SK-N-SH (cell line): ENCODE data around the gene PAM. TPM values are rescaled to one million over a fixed set of nuclear protein-coding genes. Genes with fewer than 3 reads are reported as not detected.

Source experiments
- CTCF ChIA-PET: fragments of 300-600, 350-600 bp; formaldehyde crosslinking; extraction: SDS; loops from one replicate; lab custom pipeline; 2021; lab: Yijun Ruan, JAX
- POLR2A ChIA-PET: fragments of 350-600 bp; sonication (Branson Sonifier 250); formaldehyde crosslinking; extraction: SDS; loops from one replicate; lab custom pipeline; 2020; ENCODE audit warnings: antibody characterized with exemption, inconsistent platforms; lab: Yijun Ruan, JAX
- DNase-seq: peaks from one replicate; pipeline ENCODE4 v3.0.0; 2012
- H2AFZ ChIP-seq: fragments of 200-600 bp; sonication (generic); 2 replicates; pipeline ENCODE4 v1.8.1; 2016; ENCODE audit warnings: antibody characterized with exemption, mild to moderate bottlenecking, low read depth
- H3F3A ChIP-seq: fragments of 200-600 bp; sonication (generic); replicated peaks from 2 replicates; pipeline ENCODE3; 2016; ENCODE audit warnings: antibody characterized with exemption, mild to moderate bottlenecking; ENCODE audit not compliant: insufficient read depth
- H3K27ac ChIP-seq, 2 experiments: fragments of 200-500 bp in 1 of 2; fragments of 200-600 bp in 1 of 2; sonication (Bioruptor generic) in 1 of 2; sonication (generic), shearing (Covaris generic) in 1 of 2; 2 replicates each; pipeline versions ENCODE4 v1.5.1 to v1.6.1; 2014 to 2016; ENCODE audit warnings: low read depth in 2 of 2, inconsistent platforms in 1 of 2, low read length in 1 of 2, mild to moderate bottlenecking in 1 of 2, mixed read lengths in 1 of 2
- H3K27me3 ChIP-seq: fragments of 200-600 bp; sonication (generic), shearing (Covaris generic); 2 replicates; pipeline ENCODE4 v1.6.1; 2016; ENCODE audit warnings: mixed run types; ENCODE audit not compliant: insufficient read depth
- H3K36me3 ChIP-seq, 2 experiments: fragments of 200-500 bp in 1 of 2; fragments of 200-600 bp in 1 of 2; sonication (Bioruptor generic) in 1 of 2; sonication (generic) in 1 of 2; replicated peaks in 1 of 2; 2 replicates each; pipeline versions ENCODE3 to v1.5.1; 2014 to 2016; ENCODE audit warnings: low read length in 1 of 2, mild to moderate bottlenecking in 1 of 2; ENCODE audit not compliant: insufficient read depth in 2 of 2, control insufficient read depth in 1 of 2
- H3K4me1 ChIP-seq, 2 experiments: fragments of 200-500 bp in 1 of 2; fragments of 200-600 bp in 1 of 2; sonication (Bioruptor generic) in 1 of 2; sonication (generic), shearing (Covaris generic) in 1 of 2; 2 replicates each; pipeline versions ENCODE4 v1.5.1 to v1.6.1; 2014 to 2016; ENCODE audit warnings: low read depth in 1 of 2, low read length in 1 of 2, mixed run types in 1 of 2; ENCODE audit not compliant: insufficient read depth in 2 of 2, control insufficient read depth in 1 of 2
- H3K4me2 ChIP-seq: fragments of 200-600 bp; sonication (generic), shearing (Covaris generic); 2 replicates; pipeline ENCODE4 v1.6.1; 2017; ENCODE audit warnings: mixed run types
- H3K4me3 ChIP-seq, 2 experiments: fragments of 200-500 bp in 1 of 2; fragments of 200-600 bp in 1 of 2; sonication (Bioruptor generic) in 1 of 2; sonication (generic), shearing (Covaris generic) in 1 of 2; 2 replicates each; pipeline versions ENCODE4 v1.5.1 to v1.8.1; 2014 to 2016; ENCODE audit warnings: low read depth in 2 of 2, inconsistent platforms in 1 of 2, low read length in 1 of 2, mild to moderate bottlenecking in 1 of 2, mixed read lengths in 1 of 2, moderate library complexity in 1 of 2
- H3K79me2 ChIP-seq: fragments of 200-600 bp; sonication (generic); 2 replicates; pipeline ENCODE4 v1.8.1; 2017; ENCODE audit warnings: mild to moderate bottlenecking; ENCODE audit not compliant: insufficient read depth
- H3K9ac ChIP-seq: fragments of 200-600 bp; sonication (generic); 2 replicates; pipeline ENCODE4 v1.6.1; 2017; ENCODE audit warnings: mixed run types
- H3K9me2 ChIP-seq: fragments of 200-600 bp; sonication (generic); 2 replicates; pipeline ENCODE4 v1.6.1; 2017; ENCODE audit warnings: mixed run types
- H3K9me3 ChIP-seq: fragments of 200-600 bp; sonication (generic); 2 replicates; pipeline ENCODE4 v1.6.1; 2017; ENCODE audit warnings: mixed run types, mild to moderate bottlenecking, moderate library complexity
- H4K20me1 ChIP-seq: fragments of 200-600 bp; sonication (generic); 2 replicates; pipeline ENCODE4 v1.6.1; 2017; ENCODE audit warnings: mild to moderate bottlenecking, mixed run types; ENCODE audit not compliant: insufficient read depth
- CHD2 ChIP-seq: fragments of 150-350 bp; IDR thresholded peaks from 2 replicates; pipeline ENCODE4 v1.6.1; 2018; ENCODE audit warnings: low read length; ENCODE audit not compliant: partially characterized antibody
- EP300 ChIP-seq, 2 experiments: IDR thresholded peaks; 2 replicates each; pipeline versions ENCODE4 v1.4.0 to v1.6.1; 2012; ENCODE audit warnings: borderline replicate concordance in 1 of 2, low read depth in 1 of 2, low read length in 1 of 2
- EZH2phosphoT487 ChIP-seq: fragments of 200-600 bp; sonication (generic); IDR thresholded peaks from 2 replicates; pipeline ENCODE4 v1.6.1; 2017; ENCODE audit warnings: low read depth, mixed run types, mild to moderate bottlenecking, antibody characterized with exemption, moderate library complexity, borderline replicate concordance
- FOSL2 ChIP-seq: IDR thresholded peaks from 2 replicates; pipeline ENCODE4 v1.4.0; 2012; ENCODE audit warnings: low read depth, mild to moderate bottlenecking, moderate library complexity, borderline replicate concordance
- FOXJ3 ChIP-seq: sonication (generic); formaldehyde crosslinking; IDR thresholded peaks from 2 replicates; pipeline ENCODE4 v1.5.1; 2020; ENCODE audit warnings: mild to moderate bottlenecking, missing genetic modification reagents
- GATA2 ChIP-seq: sonication (generic); formaldehyde crosslinking; IDR thresholded peaks from 2 replicates; pipeline ENCODE4 v1.5.0; 2020; ENCODE audit warnings: mild to moderate bottlenecking, missing genetic modification reagents
- JUND ChIP-seq: IDR thresholded peaks from 2 replicates; pipeline ENCODE4 v1.4.0; 2012
- MEF2A ChIP-seq: IDR thresholded peaks from 2 replicates; pipeline ENCODE4 v1.4.0; 2012; ENCODE audit warnings: low read depth, borderline replicate concordance
- NFIC ChIP-seq: IDR thresholded peaks from 2 replicates; pipeline ENCODE4 v1.4.0; 2012; ENCODE audit warnings: borderline replicate concordance
- NRF1 ChIP-seq: IDR thresholded peaks from 2 replicates; pipeline ENCODE4 v1.6.1; 2012; ENCODE audit warnings: low read depth, mild to moderate bottlenecking, low read length
- POLR2AphosphoS5 ChIP-seq: IDR thresholded peaks from 2 replicates; pipeline ENCODE4 v1.6.1; 2012; ENCODE audit warnings: low read depth, low read length
- RAD21 ChIP-seq: IDR thresholded peaks from 2 replicates; pipeline ENCODE4 v1.6.1; 2012; ENCODE audit warnings: mild to moderate bottlenecking, low read length
- RCOR1 ChIP-seq: fragments of 150-350 bp; IDR thresholded peaks from 2 replicates; pipeline ENCODE4 v1.6.1; 2017; ENCODE audit warnings: antibody characterized with exemption, low read length
- RXRA ChIP-seq: IDR thresholded peaks from 2 replicates; pipeline ENCODE4 v1.4.0; 2012; ENCODE audit warnings: low read depth, mild to moderate bottlenecking, borderline replicate concordance
- SIN3A ChIP-seq: IDR thresholded peaks from 2 replicates; pipeline ENCODE4 v1.6.1; 2012; ENCODE audit warnings: low read depth, mild to moderate bottlenecking, low read length, moderate library complexity, borderline replicate concordance
- TAF1 ChIP-seq: IDR thresholded peaks from 2 replicates; pipeline ENCODE4 v1.6.1; 2012; ENCODE audit warnings: low read depth, mild to moderate bottlenecking, low read length, moderate library complexity, borderline replicate concordance
- TCF12 ChIP-seq: IDR thresholded peaks from 2 replicates; pipeline ENCODE4 v1.4.0; 2012
- TEAD4 ChIP-seq: IDR thresholded peaks from 2 replicates; pipeline ENCODE4 v1.4.0; 2012; ENCODE audit warnings: mild to moderate bottlenecking, borderline replicate concordance; ENCODE audit not compliant: insufficient read depth
- USF1 ChIP-seq: IDR thresholded peaks from 2 replicates; pipeline ENCODE4 v1.4.0; 2012; ENCODE audit warnings: low read depth, borderline replicate concordance
- WGBS: methylation state at CpG from one replicate; pipeline ENCODE4 v1.1.6; 2017; ENCODE audit warnings: low lambda C conversion rate; 5-methylcytosine and 5-hydroxymethylcytosine counted together
- polyA plus RNA-seq, 3 experiments: library from polyadenylated mRNA; depleted of rRNA; stranded (reverse); fragments of >200 nt; gene quantifications; 2 replicates each; pipeline ENCODE4 v1.2.3, GENCODE V29; 2012
- TF ChIP-seq, protein P1 (sequence below): fragments of 150-350 bp; IDR thresholded peaks from 2 replicates; pipeline ENCODE4 v1.6.1; 2017; ENCODE audit warnings: antibody characterized with exemption, low read length, low read depth, borderline replicate concordance
- TF ChIP-seq, protein P2 (sequence below): IDR thresholded peaks from 2 replicates; pipeline ENCODE4; 2012
- TF ChIP-seq, protein P3 (sequence below): IDR thresholded peaks from 2 replicates; pipeline ENCODE4 v1.4.0; 2012; ENCODE audit warnings: low read depth, borderline replicate concordance

The PAM gene
- polyA plus RNA-seq, 1 of the 3 experiments (the other 2 are of a cell fraction): 507 TPM

DNA sequence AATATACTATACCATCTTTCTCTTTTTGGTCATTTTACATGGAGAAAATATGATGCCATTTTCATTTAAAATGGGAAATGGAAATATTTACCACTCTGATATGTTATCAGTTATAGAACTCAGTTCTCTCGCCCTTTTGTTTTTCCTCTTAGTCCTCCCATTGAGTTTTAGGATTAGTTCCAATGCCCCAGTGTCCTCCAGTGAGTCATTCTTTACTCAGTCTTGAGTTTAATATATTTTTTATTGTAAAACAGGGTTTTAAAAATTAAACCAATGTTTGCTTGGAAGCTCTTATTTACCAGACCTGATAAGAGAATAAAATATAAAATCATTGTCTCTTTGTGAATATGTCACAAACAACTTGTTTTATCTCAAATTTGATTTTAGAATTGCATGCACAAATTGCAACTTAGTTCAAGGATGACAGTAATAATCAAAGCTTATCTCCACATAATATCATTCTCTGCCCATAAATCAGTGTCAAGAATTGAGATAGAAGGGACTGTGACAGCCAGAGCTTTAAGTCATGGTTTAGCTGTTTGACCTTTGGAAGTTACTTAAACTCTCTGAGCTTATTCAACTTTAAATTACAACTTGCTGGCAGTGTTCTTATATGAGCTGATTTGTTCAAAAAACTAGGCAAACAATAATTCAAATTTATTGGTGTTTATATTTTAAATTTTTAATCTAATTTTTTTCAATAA is 166.4 kb downstream of the PAM start (continued):
- TF ChIP-seq TCF12: peak; percentile 17; the same call in 1 of the 2 replicates
- TF ChIP-seq, protein P1, sequence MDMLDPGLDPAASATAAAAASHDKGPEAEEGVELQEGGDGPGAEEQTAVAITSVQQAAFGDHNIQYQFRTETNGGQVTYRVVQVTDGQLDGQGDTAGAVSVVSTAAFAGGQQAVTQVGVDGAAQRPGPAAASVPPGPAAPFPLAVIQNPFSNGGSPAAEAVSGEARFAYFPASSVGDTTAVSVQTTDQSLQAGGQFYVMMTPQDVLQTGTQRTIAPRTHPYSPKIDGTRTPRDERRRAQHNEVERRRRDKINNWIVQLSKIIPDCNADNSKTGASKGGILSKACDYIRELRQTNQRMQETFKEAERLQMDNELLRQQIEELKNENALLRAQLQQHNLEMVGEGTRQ: no peak
- TF ChIP-seq, protein P2, sequence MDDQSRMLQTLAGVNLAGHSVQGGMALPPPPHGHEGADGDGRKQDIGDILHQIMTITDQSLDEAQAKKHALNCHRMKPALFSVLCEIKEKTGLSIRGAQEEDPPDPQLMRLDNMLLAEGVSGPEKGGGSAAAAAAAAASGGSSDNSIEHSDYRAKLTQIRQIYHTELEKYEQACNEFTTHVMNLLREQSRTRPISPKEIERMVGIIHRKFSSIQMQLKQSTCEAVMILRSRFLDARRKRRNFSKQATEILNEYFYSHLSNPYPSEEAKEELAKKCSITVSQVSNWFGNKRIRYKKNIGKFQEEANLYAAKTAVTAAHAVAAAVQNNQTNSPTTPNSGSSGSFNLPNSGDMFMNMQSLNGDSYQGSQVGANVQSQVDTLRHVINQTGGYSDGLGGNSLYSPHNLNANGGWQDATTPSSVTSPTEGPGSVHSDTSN: peak; percentile 79
- TF ChIP-seq MEF2A: no peak
- no peak for TF ChIP-seq EP300 (IDR thresholded peaks at IDR 0.05; ENCODE audit: borderline replicate concordance in 1 of 2, low read depth in 1 of 2, low read length in 1 of 2)
- TF ChIP-seq EZH2phosphoT487: no peak
- TF ChIP-seq TAF1: no peak
- no peak for TF ChIP-seq USF1
- peak; percentile 25; the same call in 1 of the 2 replicates for TF ChIP-seq JUND
- no peak for TF ChIP-seq RAD21
- TF ChIP-seq SIN3A: no peak
- TF ChIP-seq FOSL2: peak; percentile 36; the same call in 1 of the 2 replicates
- no peak for TF ChIP-seq CHD2
- TF ChIP-seq TEAD4: no peak
- no peak for TF ChIP-seq RCOR1
- TF ChIP-seq RXRA: no peak
- TF ChIP-seq FOXJ3 (CRISPR knock-in tag): no peak
- TF ChIP-seq NRF1: no peak
- TF ChIP-seq GATA2 (CRISPR knock-in tag): no peak
- TF ChIP-seq, all 33 proteins: peak for 4

- no peaks in the 10 kb centered on the region for H3K27me3 ChIP-seq
- no peaks in the 10 kb centered on the region for H3K9me2 ChIP-seq
- DNase-seq: no peak
- peaks cover 17% of the 10 kb centered on the region for H3K79me2 ChIP-seq
- H3K27ac ChIP-seq: peak overlapping the region; percentile 82 to 95
- no peak overlapping the region for H3K9ac ChIP-seq
- WGBS: 65% methylated on average over 6 of the region's 6 CpGs
- no peak overlapping the region for H2AFZ ChIP-seq
- H3F3A ChIP-seq: peaks cover 25% of the 10 kb centered on the region
- no peaks in the 10 kb centered on the region for H3K9me3 ChIP-seq
- peaks cover 28 to 36% of the 10 kb centered on the region in 2 experiments for H3K36me3 ChIP-seq
- ChIA-PET CTCF (interaction anchor here (0.7 to 3.8 kb wide), 5 partner anchors 10 to 20 kb away, joined by 3 to 12 read pairs (median 3); no protein-coding TSS in a partner anchor), POLR2A (no interaction called here)
- H3K4me2 ChIP-seq: no peak overlapping the region
- peaks cover 17 to 32% of the 10 kb centered on the region in 2 experiments for H3K4me1 ChIP-seq
- no peak overlapping the region for H3K4me3 ChIP-seq
- no peaks in the 10 kb centered on the region for H4K20me1 ChIP-seq
- TF ChIP-seq USF1: no peak
- no peak for TF ChIP-seq NFIC
- TF ChIP-seq TAF1: no peak
- TF ChIP-seq FOXJ3 (CRISPR knock-in tag): no peak
- no peak for TF ChIP-seq MEF2A
- TF ChIP-seq, protein P2: no peak
- no peak for TF ChIP-seq POLR2AphosphoS5
- TF ChIP-seq, protein P3, sequence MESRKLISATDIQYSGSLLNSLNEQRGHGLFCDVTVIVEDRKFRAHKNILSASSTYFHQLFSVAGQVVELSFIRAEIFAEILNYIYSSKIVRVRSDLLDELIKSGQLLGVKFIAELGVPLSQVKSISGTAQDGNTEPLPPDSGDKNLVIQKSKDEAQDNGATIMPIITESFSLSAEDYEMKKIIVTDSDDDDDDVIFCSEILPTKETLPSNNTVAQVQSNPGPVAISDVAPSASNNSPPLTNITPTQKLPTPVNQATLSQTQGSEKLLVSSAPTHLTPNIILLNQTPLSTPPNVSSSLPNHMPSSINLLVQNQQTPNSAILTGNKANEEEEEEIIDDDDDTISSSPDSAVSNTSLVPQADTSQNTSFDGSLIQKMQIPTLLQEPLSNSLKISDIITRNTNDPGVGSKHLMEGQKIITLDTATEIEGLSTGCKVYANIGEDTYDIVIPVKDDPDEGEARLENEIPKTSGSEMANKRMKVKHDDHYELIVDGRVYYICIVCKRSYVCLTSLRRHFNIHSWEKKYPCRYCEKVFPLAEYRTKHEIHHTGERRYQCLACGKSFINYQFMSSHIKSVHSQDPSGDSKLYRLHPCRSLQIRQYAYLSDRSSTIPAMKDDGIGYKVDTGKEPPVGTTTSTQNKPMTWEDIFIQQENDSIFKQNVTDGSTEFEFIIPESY: no peak
- no peak for TF ChIP-seq JUND
- no peak for TF ChIP-seq EZH2phosphoT487
- no peak for TF ChIP-seq GATA2 (CRISPR knock-in tag)
- no peak for TF ChIP-seq RXRA
- TF ChIP-seq TEAD4: no peak
These were observed 167.1 kb downstream of the PAM start for GRCh38 chr5:102922111-102922720.
